IMR-90 (cell line): ENCODE measurements around the gene EEF1AKMT1. TPM values are rescaled to one million over a fixed set of nuclear protein-coding genes. Genes with fewer than 3 reads are reported as not detected.

ENCODE experiments used
- ATAC-seq: fragments of 200-7000 bp; cut with Tn5 transposase; 2 replicates; pipeline ENCODE4 v1.9.1; 2020; ENCODE audit warnings: low read depth, mild to moderate bottlenecking, moderate library complexity
- BruUV-seq: library from RNA; stranded (reverse); fragments of 400-500 nt; replicated peaks from 2 replicates; lab custom pipeline; 2021; lab: Mats Ljungman, UMichigan
- CTCF ChIA-PET: fragments of 300-600 bp; formaldehyde crosslinking; extraction: SDS; loops from one replicate; lab custom pipeline; 2021; ENCODE audit warnings: antibody characterized with exemption; lab: Yijun Ruan, JAX
- POLR2A ChIA-PET: fragments of 300-600 bp; sonication (Branson Sonifier 250); formaldehyde crosslinking; loops from one replicate; lab custom pipeline; 2022; ENCODE audit warnings: antibody characterized with exemption; ENCODE audit not compliant: unreplicated experiment; lab: Charles Lee
- DNase-seq: peaks from one replicate; pipeline ENCODE4 v3.0.0; 2013
- H2AFZ ChIP-seq: replicated peaks from 2 replicates; pipeline ENCODE3; 2013; ENCODE audit warnings: low read length, mild to moderate bottlenecking; ENCODE audit not compliant: poor library complexity
- H2AK5ac ChIP-seq: 2 replicates; pipeline ENCODE4 v1.6.1; 2013; ENCODE audit warnings: low read depth, low read length, inconsistent platforms
- H2AK9ac ChIP-seq: replicated peaks from 2 replicates; pipeline ENCODE3; 2013; ENCODE audit warnings: mild to moderate bottlenecking, low read depth, low read length, moderate library complexity; ENCODE audit not compliant: poor library complexity
- H2BK120ac ChIP-seq: 2 replicates; pipeline ENCODE4 v1.6.1; 2013; ENCODE audit warnings: low read depth, low read length, inconsistent platforms
- H2BK15ac ChIP-seq: 3 replicates; pipeline ENCODE4 v1.6.1; 2013; ENCODE audit warnings: low read depth, low read length, inconsistent platforms
- H2BK20ac ChIP-seq: 2 replicates; pipeline ENCODE4 v1.6.1; 2013; ENCODE audit warnings: low read depth, mild to moderate bottlenecking, inconsistent platforms, low read length, moderate library complexity
- H2BK5ac ChIP-seq: 2 replicates; pipeline ENCODE4 v1.6.1; 2013; ENCODE audit warnings: mild to moderate bottlenecking, low read depth, low read length, inconsistent platforms; ENCODE audit not compliant: poor library complexity, severe bottlenecking
- H3K14ac ChIP-seq: replicated peaks from 2 replicates; pipeline ENCODE4 v1.6.1; 2013; ENCODE audit warnings: low read depth, low read length, inconsistent platforms
- H3K18ac ChIP-seq: 2 replicates; pipeline ENCODE4 v1.6.1; 2013; ENCODE audit warnings: low read depth, low read length, control low read depth
- H3K23ac ChIP-seq: 2 replicates; pipeline ENCODE4 v1.6.1; 2013; ENCODE audit warnings: low read depth, low read length, inconsistent platforms
- H3K27ac ChIP-seq: 2 replicates; pipeline ENCODE4 v1.5.1; 2013; ENCODE audit warnings: mild to moderate bottlenecking, control low read depth, low read length; ENCODE audit not compliant: insufficient read depth
- H3K27me3 ChIP-seq: 2 replicates; pipeline ENCODE4 v1.6.1; 2013; ENCODE audit warnings: low read length; ENCODE audit not compliant: control insufficient read depth, insufficient read depth
- H3K36me3 ChIP-seq: 2 replicates; pipeline ENCODE4 v1.6.1; 2013; ENCODE audit warnings: low read length, mixed read lengths; ENCODE audit not compliant: control insufficient read depth, insufficient read depth
- H3K4ac ChIP-seq: 2 replicates; pipeline ENCODE4 v1.6.1; 2013; ENCODE audit warnings: low read depth, low read length, inconsistent platforms
- H3K4me1 ChIP-seq: 2 replicates; pipeline ENCODE4 v1.6.1; 2013; ENCODE audit warnings: low read length, mixed read lengths; ENCODE audit not compliant: control insufficient read depth, insufficient read depth
- H3K4me2 ChIP-seq: 2 replicates; pipeline ENCODE4 v1.6.1; 2013; ENCODE audit warnings: low read depth, mild to moderate bottlenecking, control low read depth, low read length, moderate library complexity
- H3K4me3 ChIP-seq: 2 replicates; pipeline ENCODE4 v1.5.1; 2013; ENCODE audit warnings: low read depth, mild to moderate bottlenecking, control low read depth, low read length, moderate library complexity; ENCODE audit not compliant: insufficient read depth
- H3K56ac ChIP-seq: 2 replicates; pipeline ENCODE4 v1.6.1; 2013; ENCODE audit warnings: low read length, inconsistent platforms; ENCODE audit not compliant: insufficient read depth; ENCODE audit errors: extremely low read depth
- H3K79me1 ChIP-seq, 2 experiments: 2 replicates each; pipeline ENCODE4 v1.6.1; 2013; ENCODE audit warnings: low read length in 2 of 2, inconsistent platforms in 1 of 2, low read depth in 1 of 2
- H3K9ac ChIP-seq: 2 replicates; pipeline ENCODE4 v1.6.1; 2013; ENCODE audit warnings: low read depth, low read length, control low read depth
- H3K9me1 ChIP-seq: 2 replicates; pipeline ENCODE4 v1.6.1; 2013; ENCODE audit warnings: low read length, inconsistent platforms; ENCODE audit not compliant: insufficient read depth
- H3K9me3 ChIP-seq: 2 replicates; pipeline ENCODE4 v1.6.1; 2013; ENCODE audit warnings: low read length; ENCODE audit not compliant: control insufficient read depth, insufficient read depth
- H4K20me1 ChIP-seq: 2 replicates; pipeline ENCODE4 v1.6.1; 2013; ENCODE audit warnings: low read length, inconsistent platforms; ENCODE audit not compliant: insufficient read depth
- H4K5ac ChIP-seq: 2 replicates; pipeline ENCODE4 v1.6.1; 2013; ENCODE audit warnings: mild to moderate bottlenecking, low read depth, low read length, control low read depth
- H4K8ac ChIP-seq, 2 experiments: 2 replicates each; pipeline ENCODE4 v1.6.1; 2013; ENCODE audit warnings: low read depth in 2 of 2, low read length in 2 of 2, control low read depth in 1 of 2, inconsistent platforms in 1 of 2
- H4K91ac ChIP-seq: 2 replicates; pipeline ENCODE4 v1.6.1; 2013; ENCODE audit warnings: low read depth, low read length, inconsistent platforms; ENCODE audit not compliant: insufficient read depth
- BHLHE40 ChIP-seq: fragments of 150-350 bp; IDR thresholded peaks from 2 replicates; pipeline ENCODE4 v1.6.1; 2016; ENCODE audit warnings: mild to moderate bottlenecking, low read depth, low read length
- CEBPB ChIP-seq: IDR thresholded peaks from 2 replicates; pipeline ENCODE4 v1.6.1; 2012; ENCODE audit warnings: low read depth, low read length, improper control_type of control experiment
- FOS ChIP-seq: fragments of 150-350 bp; IDR thresholded peaks from 2 replicates; pipeline ENCODE4 v1.6.1; 2016; ENCODE audit warnings: low read depth, low read length
- MAZ ChIP-seq: IDR thresholded peaks from 2 replicates; pipeline ENCODE4 v1.6.1; 2012; ENCODE audit warnings: low read depth, mild to moderate bottlenecking, low read length, improper control_type of control experiment, moderate library complexity, borderline replicate concordance
- MXI1 ChIP-seq: IDR thresholded peaks from 2 replicates; pipeline ENCODE4 v1.6.1; 2012; ENCODE audit warnings: low read depth, mild to moderate bottlenecking, low read length, moderate library complexity, borderline replicate concordance
- NFE2L2 ChIP-seq: fragments of 150-350 bp; IDR thresholded peaks from 2 replicates; pipeline ENCODE4 v1.6.1; 2016; ENCODE audit warnings: low read depth, mild to moderate bottlenecking, low read length
- RAD21 ChIP-seq: IDR thresholded peaks from 2 replicates; pipeline ENCODE4 v1.6.1; 2012; ENCODE audit warnings: low read length, improper control_type of control experiment
- RCOR1 ChIP-seq: IDR thresholded peaks from 2 replicates; pipeline ENCODE4 v1.6.1; 2012; ENCODE audit warnings: mild to moderate bottlenecking, low read length, improper control_type of control experiment; ENCODE audit not compliant: insufficient replicate concordance
- WGBS, 2 experiments: methylation state at CpG; one replicate each; pipeline versions ENCODE4 v1.1.5 to v1.1.7; 2013; ENCODE audit warnings: missing lambda C conversion rate in 2 of 2; ENCODE audit not compliant: insufficient read length in 1 of 2; ENCODE audit errors: extremely low coverage in 2 of 2; 5-methylcytosine and 5-hydroxymethylcytosine counted together
- dilution Hi-C: fragments of 300-500 bp; cut with HindIII; formaldehyde crosslinking; loops from one replicate; pipeline ENCODE4 v1.14.3; 2018; ENCODE audit warnings: low sequenced_read_pairs; ENCODE audit not compliant: unreplicated experiment
- in situ Hi-C: fragments of 300-500 bp; cut with MboI; formaldehyde crosslinking; loops from 3 replicates; pipeline ENCODE4 v1.14.3; 2019; ENCODE audit warnings: low sequenced_read_pairs, inconsistent platforms, mixed read lengths
- intact Hi-C: fragments of 100-400 bp; cut with micrococcal nuclease; formaldehyde crosslinking; loops from 2 replicates; pipeline ENCODE4 v1.10.0; 2022
- polyA plus RNA-seq, 3 experiments: library from polyadenylated mRNA; depleted of rRNA; stranded (reverse); fragments of >200 nt; gene quantifications; 2 replicates each; pipeline ENCODE4 v1.2.3, GENCODE V29; 2012; ENCODE audit warnings: low replicate concordance in 1 of 3
- total RNA-seq: library from RNA; depleted of rRNA; stranded (reverse); fragments of >200 nt; gene quantifications from 2 replicates; pipeline ENCODE4 v1.2.3, GENCODE V29; 2012
- TF ChIP-seq, protein P1 (sequence below): conservative IDR thresholded peaks from 2 replicates; pipeline ENCODE4 v1.5.1; 2012; ENCODE audit warnings: mild to moderate bottlenecking, low read depth, low read length, improper control_type of control experiment
- TF ChIP-seq, protein P2 (sequence below): fragments of 150-350 bp; IDR thresholded peaks from 2 replicates; pipeline ENCODE4 v1.6.1; 2016; ENCODE audit warnings: low read depth, mild to moderate bottlenecking, low read length, moderate library complexity, borderline replicate concordance

Gene EEF1AKMT1
- total and polyA plus RNA-seq, 2 of the 4 experiments (the other 2 are of a cell fraction): 10.0 to 10.6 TPM

DNA sequence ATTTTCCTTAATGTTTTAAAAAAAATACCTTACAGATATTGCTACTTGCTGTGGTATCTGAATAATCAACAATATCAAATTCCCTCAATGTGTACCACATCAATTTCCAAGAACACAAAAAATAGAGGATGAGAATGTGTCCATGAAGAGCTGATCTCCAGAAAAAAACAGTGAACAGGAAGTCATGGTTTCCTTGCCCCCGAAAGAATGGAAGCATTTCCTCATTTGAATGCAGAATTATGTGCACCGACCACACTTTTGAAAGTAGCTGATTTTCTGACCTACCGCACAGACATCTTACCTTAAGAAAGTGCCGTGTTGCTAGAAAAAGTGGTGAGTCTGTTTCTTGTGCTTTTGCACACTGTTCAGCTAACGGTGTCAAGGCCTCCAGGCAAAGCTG is 13.4 kb upstream of the EEF1AKMT1 start:
- Histone ChIP-seq H3K9ac (no peak overlapping the region), H4K91ac (no peak overlapping the region), H3K9me1 (peaks cover 4% of the 10 kb centered on the region), H2BK120ac (no peak overlapping the region), H3K56ac (no peak overlapping the region), H3K4ac (no peak overlapping the region), H4K20me1 (peaks cover 7% of the 10 kb centered on the region; the same call in 1 of the 2 replicates), H3K14ac (no peak overlapping the region), H3K79me1 (peaks cover 0 to 7% of the 10 kb centered on the region in 2 experiments; a peak in 2 of 4 replicates), H3K4me2 (no peak overlapping the region), H3K27me3 (no peaks in the 10 kb centered on the region), H2AFZ (no peak overlapping the region), H2BK5ac (no peak overlapping the region), H3K4me3 (no peak overlapping the region), H2BK20ac (no peak overlapping the region), H4K8ac (no peak overlapping the region), H3K23ac (no peak overlapping the region), H3K18ac (no peak overlapping the region), H3K36me3 (peaks cover 18% of the 10 kb centered on the region), H4K5ac (no peak overlapping the region), H3K27ac (no peak overlapping the region), H3K9me3 (no peaks in the 10 kb centered on the region), H2AK9ac (no peak overlapping the region), H2BK15ac (no peak overlapping the region), H3K4me1 (peaks cover 5% of the 10 kb centered on the region), H2AK5ac (no peak overlapping the region)
- TF ChIP-seq, protein P1, sequence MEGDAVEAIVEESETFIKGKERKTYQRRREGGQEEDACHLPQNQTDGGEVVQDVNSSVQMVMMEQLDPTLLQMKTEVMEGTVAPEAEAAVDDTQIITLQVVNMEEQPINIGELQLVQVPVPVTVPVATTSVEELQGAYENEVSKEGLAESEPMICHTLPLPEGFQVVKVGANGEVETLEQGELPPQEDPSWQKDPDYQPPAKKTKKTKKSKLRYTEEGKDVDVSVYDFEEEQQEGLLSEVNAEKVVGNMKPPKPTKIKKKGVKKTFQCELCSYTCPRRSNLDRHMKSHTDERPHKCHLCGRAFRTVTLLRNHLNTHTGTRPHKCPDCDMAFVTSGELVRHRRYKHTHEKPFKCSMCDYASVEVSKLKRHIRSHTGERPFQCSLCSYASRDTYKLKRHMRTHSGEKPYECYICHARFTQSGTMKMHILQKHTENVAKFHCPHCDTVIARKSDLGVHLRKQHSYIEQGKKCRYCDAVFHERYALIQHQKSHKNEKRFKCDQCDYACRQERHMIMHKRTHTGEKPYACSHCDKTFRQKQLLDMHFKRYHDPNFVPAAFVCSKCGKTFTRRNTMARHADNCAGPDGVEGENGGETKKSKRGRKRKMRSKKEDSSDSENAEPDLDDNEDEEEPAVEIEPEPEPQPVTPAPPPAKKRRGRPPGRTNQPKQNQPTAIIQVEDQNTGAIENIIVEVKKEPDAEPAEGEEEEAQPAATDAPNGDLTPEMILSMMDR: no peak
- TF ChIP-seq RAD21: no peak
- no peak for TF ChIP-seq MAZ
- no peak for TF ChIP-seq RCOR1
- TF ChIP-seq, protein P2, sequence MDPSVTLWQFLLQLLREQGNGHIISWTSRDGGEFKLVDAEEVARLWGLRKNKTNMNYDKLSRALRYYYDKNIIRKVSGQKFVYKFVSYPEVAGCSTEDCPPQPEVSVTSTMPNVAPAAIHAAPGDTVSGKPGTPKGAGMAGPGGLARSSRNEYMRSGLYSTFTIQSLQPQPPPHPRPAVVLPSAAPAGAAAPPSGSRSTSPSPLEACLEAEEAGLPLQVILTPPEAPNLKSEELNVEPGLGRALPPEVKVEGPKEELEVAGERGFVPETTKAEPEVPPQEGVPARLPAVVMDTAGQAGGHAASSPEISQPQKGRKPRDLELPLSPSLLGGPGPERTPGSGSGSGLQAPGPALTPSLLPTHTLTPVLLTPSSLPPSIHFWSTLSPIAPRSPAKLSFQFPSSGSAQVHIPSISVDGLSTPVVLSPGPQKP: no peak
- no peak for TF ChIP-seq NFE2L2
- TF ChIP-seq CEBPB: no peak
- no peak for TF ChIP-seq FOS
- no peak for TF ChIP-seq BHLHE40
- no peak for TF ChIP-seq MXI1
- intact Hi-C loops (no loop called here), in situ Hi-C loops (no loop called here), dilution Hi-C loops (no loop called here)
- DNase-seq (no peak), ATAC-seq (no peak)
- WGBS, 2 experiments: 100% methylated on average over 1 of the region's 5 CpGs; no CpG with 5 or more reads in 1 of the 2 experiments
- BruUV-seq: no TSS peak
- POLR2A ChIA-PET: no interaction called here
- CTCF ChIA-PET: interaction anchor here (0.6 kb wide), 1 partner anchor 72 kb away, joined by 6 read pairs; no protein-coding TSS in a partner anchor
